PC-3 (cell line): ENCODE measurements around the gene HKDC1. TPM values are rescaled to one million over a fixed set of nuclear protein-coding genes. Genes with fewer than 3 reads are reported as not detected.

Experiments used
- ATAC-seq: fragments of 200-7000 bp; cut with Tn5 transposase; 2 replicates; pipeline ENCODE4 v1.9.1; 2020; ENCODE audit warnings: mild to moderate bottlenecking, moderate library complexity
- BruUV-seq: library from RNA; stranded (reverse); fragments of 400-500 nt; replicated peaks from 2 replicates; lab custom pipeline; 2021; lab: Mats Ljungman, UMichigan
- CTCF ChIA-PET: fragments of 300-600 bp; sonication (Branson Sonifier 250); formaldehyde crosslinking; loops from one replicate; lab custom pipeline; 2022; ENCODE audit warnings: antibody characterized with exemption; lab: Charles Lee
- POLR2A ChIA-PET: fragments of 300-600 bp; sonication (Branson Sonifier 250); formaldehyde crosslinking; loops from one replicate; lab custom pipeline; 2022; ENCODE audit warnings: antibody characterized with exemption; ENCODE audit not compliant: unreplicated experiment; lab: Charles Lee
- DNase-seq: peaks from one replicate; pipeline ENCODE4 v3.0.0-alpha.2; 2015
- H2AFZ ChIP-seq: fragments of 300-600 bp; sonication (generic); 2 replicates; pipeline ENCODE4 v1.6.0; 2016; ENCODE audit warnings: antibody characterized with exemption, low read length
- H3F3A ChIP-seq: fragments of 300-600 bp; sonication (generic); one replicate; pipeline ENCODE4 v1.6.0; 2017; ENCODE audit warnings: antibody characterized with exemption, low read length, control low read depth, mild to moderate bottlenecking; ENCODE audit not compliant: unreplicated experiment
- H3K27ac ChIP-seq: fragments of 300-600 bp; sonication (generic); 2 replicates; pipeline ENCODE4 v1.5.1; 2016; ENCODE audit warnings: mild to moderate bottlenecking, low read length
- H3K27me3 ChIP-seq: fragments of 300-600 bp; sonication (generic); 2 replicates; pipeline ENCODE4 v1.6.1; 2016; ENCODE audit warnings: low read length, mixed read lengths
- H3K36me3 ChIP-seq: fragments of 300-600 bp; sonication (generic); 2 replicates; pipeline ENCODE4 v1.6.1; 2016; ENCODE audit warnings: low read depth, mixed run types, low read length, mixed read lengths
- H3K4me1 ChIP-seq: fragments of 300-600 bp; sonication (generic); 2 replicates; pipeline ENCODE4 v1.5.1; 2016; ENCODE audit warnings: low read length; ENCODE audit not compliant: insufficient read depth
- H3K4me2 ChIP-seq: fragments of 300-600 bp; sonication (generic); 2 replicates; pipeline ENCODE4 v1.6.0; 2016; ENCODE audit warnings: low read length
- H3K4me3 ChIP-seq: fragments of 300-600 bp; sonication (generic); 2 replicates; pipeline ENCODE4 v1.5.1; 2016; ENCODE audit warnings: mild to moderate bottlenecking, low read length, mixed read lengths
- H3K79me2 ChIP-seq: fragments of 300-600 bp; sonication (generic); 2 replicates; pipeline ENCODE4 v1.6.1; 2017; ENCODE audit warnings: low read length, mixed read lengths
- H3K9ac ChIP-seq: fragments of 300-600 bp; sonication (generic); 2 replicates; pipeline ENCODE4 v1.6.0; 2016; ENCODE audit warnings: mild to moderate bottlenecking, low read length
- H3K9me2 ChIP-seq: fragments of 300-600 bp; sonication (generic); replicated peaks from 2 replicates; pipeline ENCODE4 v1.6.1; 2016; ENCODE audit warnings: mixed run types, low read length, mixed read lengths
- H3K9me3 ChIP-seq: fragments of 300-600 bp; sonication (generic); 2 replicates; pipeline ENCODE4 v1.6.1; 2016; ENCODE audit warnings: low read length, mixed read lengths
- H4K20me1 ChIP-seq: fragments of 300-600 bp; sonication (generic); 2 replicates; pipeline ENCODE4 v1.6.1; 2016; ENCODE audit warnings: low read length, mixed read lengths
- CTCF ChIP-seq: fragments of 300-600 bp; sonication (generic); conservative IDR thresholded peaks from 2 replicates; pipeline ENCODE4 v1.5.1; 2017; ENCODE audit warnings: antibody characterized with exemption, low read depth, mild to moderate bottlenecking, low read length
- EZH2 ChIP-seq: fragments of 300-600 bp; sonication (generic); IDR thresholded peaks from one replicate; pipeline ENCODE4 v1.6.1; 2017; ENCODE audit warnings: antibody characterized with exemption, mild to moderate bottlenecking, low read length; ENCODE audit not compliant: unreplicated experiment
- EZH2phosphoT487 ChIP-seq: fragments of 300-600 bp; sonication (generic); IDR thresholded peaks from 2 replicates; pipeline ENCODE4 v1.6.1; 2018; ENCODE audit warnings: mild to moderate bottlenecking, antibody characterized with exemption, low read length, borderline replicate concordance
- intact Hi-C: fragments of 100-400 bp; cut with micrococcal nuclease; formaldehyde crosslinking; loops from 2 replicates; pipeline ENCODE4 v1.9.0; 2023
- total RNA-seq: library from RNA; depleted of rRNA; stranded (reverse); fragments of >200 nt; gene quantifications from 2 replicates; pipeline ENCODE4 v1.2.3, GENCODE V29; 2014

HKDC1 gene
- total RNA-seq, 1 experiment from 2014 or later = 0.44 TPM

GRCh38 chr10:69272624-69273023 lies 52.5 kb downstream of the HKDC1 start:
- H3K4me3 ChIP-seq = no peak overlapping the region
- no peaks in the 10 kb centered on the region for H3K9me2 ChIP-seq
- H3K79me2 ChIP-seq = no peaks in the 10 kb centered on the region
- ChIA-PET CTCF (no interaction called here), POLR2A (no interaction called here)
- no TSS peak for BruUV-seq
- H3K27me3 ChIP-seq = 0 out of 2 replicates have a peak, but pooled peaks cover 5% of the 10 kb centered on the region
- no peaks in the 10 kb centered on the region for H3F3A ChIP-seq
- no peaks in the 10 kb centered on the region; the same call in 1 of the 2 replicates for H3K36me3 ChIP-seq
- TF ChIP-seq EZH2 (no peak), EZH2phosphoT487 (no peak), CTCF (no peak)
- no peak overlapping the region for H3K4me2 ChIP-seq
- H4K20me1 ChIP-seq = no peaks in the 10 kb centered on the region
- H3K9ac ChIP-seq = no peak overlapping the region
- intact Hi-C loops = no loop called here
- H3K27ac ChIP-seq = no peak overlapping the region
- no peaks in the 10 kb centered on the region for H3K4me1 ChIP-seq
- H2AFZ ChIP-seq = no peak overlapping the region
- peaks cover 10% of the 10 kb centered on the region for H3K9me3 ChIP-seq
- DNase-seq (no peak), ATAC-seq (no peak)

- H3K4me1 ChIP-seq = no peaks in the 10 kb centered on the region
- POLR2A ChIA-PET = no interaction called here
- ATAC-seq (no peak), DNase-seq (no peak)
- no peaks in the 10 kb centered on the region for H3K9me2 ChIP-seq
- intact Hi-C loops = no loop called here
- no TSS peak for BruUV-seq
- H3K27me3 ChIP-seq = no peaks in the 10 kb centered on the region
- no peak overlapping the region for H2AFZ ChIP-seq
- H4K20me1 ChIP-seq = no peaks in the 10 kb centered on the region
- CTCF ChIA-PET = no interaction called here
- no peaks in the 10 kb centered on the region; the same call in 1 of the 2 replicates for H3K36me3 ChIP-seq
- no peaks in the 10 kb centered on the region for H3F3A ChIP-seq
- no peaks in the 10 kb centered on the region for H3K79me2 ChIP-seq
- H3K9ac ChIP-seq = no peak overlapping the region
- H3K27ac ChIP-seq = no peak overlapping the region
- H3K4me2 ChIP-seq = no peak overlapping the region
- TF ChIP-seq EZH2 (no peak), CTCF (no peak), EZH2phosphoT487 (no peak)
- no peak overlapping the region for H3K4me3 ChIP-seq
- H3K9me3 ChIP-seq = peaks cover 10% of the 10 kb centered on the region
Observed at GRCh38 chr10:69275444-69275843, 55.3 kb downstream of the HKDC1 start.

- no peak overlapping the region for H3K9ac ChIP-seq
- TF ChIP-seq EZH2phosphoT487 (no peak), EZH2 (no peak), CTCF (no peak)
- H3K9me2 ChIP-seq = no peaks in the 10 kb centered on the region
- H3K79me2 ChIP-seq = no peaks in the 10 kb centered on the region
- H3K36me3 ChIP-seq = no peaks in the 10 kb centered on the region; the same call in 1 of the 2 replicates
- no peak overlapping the region for H3K4me3 ChIP-seq
- no peak overlapping the region for H3K27ac ChIP-seq
- no peaks in the 10 kb centered on the region for H4K20me1 ChIP-seq
- no peak overlapping the region for H2AFZ ChIP-seq
- DNase-seq = no peak
- H3K4me2 ChIP-seq = no peak overlapping the region
- BruUV-seq = no TSS peak
- CTCF ChIA-PET = no interaction called here
- no peak for ATAC-seq
- peaks cover 10% of the 10 kb centered on the region for H3K9me3 ChIP-seq
- H3K4me1 ChIP-seq = no peaks in the 10 kb centered on the region
- intact Hi-C loops = no loop called here
- no peaks in the 10 kb centered on the region for H3F3A ChIP-seq
- POLR2A ChIA-PET = no interaction called here
- H3K27me3 ChIP-seq = no peaks in the 10 kb centered on the region
Observed at GRCh38 chr10:69276503-69276902, 56.4 kb downstream of the HKDC1 start.
